ENCODE data around the gene MAP1LC3A.
A peak's percentile ranks its signal among the peaks of the same experiment; 100 is the strongest.

MAP1LC3A gene

DNA sequence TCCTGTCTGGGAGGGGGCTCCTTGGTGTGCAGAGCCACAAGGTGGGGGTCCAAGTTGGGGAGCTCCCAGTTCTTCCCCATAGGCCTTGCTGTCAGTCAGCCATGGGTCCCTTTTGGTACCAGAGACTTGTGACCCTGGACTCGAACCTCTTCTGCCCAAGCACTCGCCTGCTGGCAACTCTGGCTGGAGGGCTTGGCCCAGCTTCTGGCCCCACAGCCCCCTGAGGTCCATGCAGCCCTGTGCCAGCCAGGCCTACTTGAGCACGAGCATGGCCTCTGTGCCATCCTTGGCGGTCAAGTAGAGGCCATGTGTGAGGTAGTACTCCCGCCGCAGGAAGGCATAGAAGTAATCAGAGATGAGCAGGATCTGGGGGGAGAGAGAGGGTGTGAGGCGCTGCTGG, 2.1 kb downstream of the MAP1LC3A start:
- H3K9me3 ChIP-seq (replicated peaks; ENCODE audit: insufficient read depth, low read length): no peaks in the 10 kb centered on the region
- no peak overlapping the region for H3K4me2 ChIP-seq (ENCODE audit: low read depth, low read length)
- no peaks in the 10 kb centered on the region for H3K79me2 ChIP-seq (ENCODE audit: low read length)
- H3K27ac ChIP-seq (ENCODE audit: low read length): no peak overlapping the region
- no peaks in the 10 kb centered on the region for H3F3A ChIP-seq (ENCODE audit: insufficient read depth, low read length)
- TF ChIP-seq EZH2phosphoT487 (IDR thresholded peaks at IDR 0.05; ENCODE audit: low read length): no peak
- TF ChIP-seq, protein P1, sequence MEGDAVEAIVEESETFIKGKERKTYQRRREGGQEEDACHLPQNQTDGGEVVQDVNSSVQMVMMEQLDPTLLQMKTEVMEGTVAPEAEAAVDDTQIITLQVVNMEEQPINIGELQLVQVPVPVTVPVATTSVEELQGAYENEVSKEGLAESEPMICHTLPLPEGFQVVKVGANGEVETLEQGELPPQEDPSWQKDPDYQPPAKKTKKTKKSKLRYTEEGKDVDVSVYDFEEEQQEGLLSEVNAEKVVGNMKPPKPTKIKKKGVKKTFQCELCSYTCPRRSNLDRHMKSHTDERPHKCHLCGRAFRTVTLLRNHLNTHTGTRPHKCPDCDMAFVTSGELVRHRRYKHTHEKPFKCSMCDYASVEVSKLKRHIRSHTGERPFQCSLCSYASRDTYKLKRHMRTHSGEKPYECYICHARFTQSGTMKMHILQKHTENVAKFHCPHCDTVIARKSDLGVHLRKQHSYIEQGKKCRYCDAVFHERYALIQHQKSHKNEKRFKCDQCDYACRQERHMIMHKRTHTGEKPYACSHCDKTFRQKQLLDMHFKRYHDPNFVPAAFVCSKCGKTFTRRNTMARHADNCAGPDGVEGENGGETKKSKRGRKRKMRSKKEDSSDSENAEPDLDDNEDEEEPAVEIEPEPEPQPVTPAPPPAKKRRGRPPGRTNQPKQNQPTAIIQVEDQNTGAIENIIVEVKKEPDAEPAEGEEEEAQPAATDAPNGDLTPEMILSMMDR (IDR thresholded peaks at IDR 0.05; ENCODE audit: low read length): no peak
- no peak for TF ChIP-seq EZH2 (optimal IDR thresholded peaks at IDR 0.05; ENCODE audit: low read depth, low read length)
- H3K9ac ChIP-seq (ENCODE audit: low read length): no peak overlapping the region
- no peaks in the 10 kb centered on the region for H3K9me2 ChIP-seq (replicated peaks; ENCODE audit: insufficient read depth, low read length)
- no peak overlapping the region for H3K4me3 ChIP-seq (ENCODE audit: low read length)
- no peak overlapping the region for H2AFZ ChIP-seq (ENCODE audit: low read length)
- H3K27me3 ChIP-seq (replicated peaks; ENCODE audit: insufficient read depth, low read length): no peaks in the 10 kb centered on the region
- no peaks in the 10 kb centered on the region for H3K4me1 ChIP-seq (ENCODE audit: low read length)
- DNase-seq: no peak
- no peaks in the 10 kb centered on the region for H3K36me3 ChIP-seq (replicated peaks; ENCODE audit: insufficient read depth, low read length)
- H4K20me1 ChIP-seq (ENCODE audit: insufficient read depth, low read length): no peaks in the 10 kb centered on the region

DNA sequence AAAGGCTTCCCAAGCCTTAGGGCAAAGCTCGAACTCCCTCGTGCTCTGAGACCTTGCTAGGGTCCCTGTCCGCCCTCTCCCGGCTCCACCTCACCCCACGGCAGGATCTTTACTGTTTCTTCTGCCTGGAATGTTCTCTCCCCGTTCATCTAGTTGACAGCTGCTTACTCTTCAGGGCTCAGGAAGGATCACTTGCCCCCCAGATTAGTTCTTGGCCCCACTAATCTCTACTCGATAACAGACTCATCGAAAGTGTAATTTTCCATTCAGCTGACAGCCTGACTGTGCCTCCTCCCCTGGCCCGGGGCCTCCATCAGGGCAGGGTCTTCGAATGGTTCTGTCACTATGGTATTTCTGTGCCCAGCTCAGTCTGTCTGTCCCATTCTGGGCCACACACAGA, 3.1 kb downstream of the MAP1LC3A start:
- Histone ChIP-seq H3K9me3 (replicated peaks; ENCODE audit: insufficient read depth, low read length) (no peaks in the 10 kb centered on the region), H3K36me3 (replicated peaks; ENCODE audit: insufficient read depth, low read length) (no peaks in the 10 kb centered on the region), H3K79me2 (ENCODE audit: low read length) (no peaks in the 10 kb centered on the region), H3K4me1 (ENCODE audit: low read length) (no peaks in the 10 kb centered on the region), H3F3A (ENCODE audit: insufficient read depth, low read length) (no peaks in the 10 kb centered on the region), H3K27me3 (replicated peaks; ENCODE audit: insufficient read depth, low read length) (no peaks in the 10 kb centered on the region), H2AFZ (ENCODE audit: low read length) (no peak overlapping the region), H3K9me2 (replicated peaks; ENCODE audit: insufficient read depth, low read length) (no peaks in the 10 kb centered on the region), H4K20me1 (ENCODE audit: insufficient read depth, low read length) (no peaks in the 10 kb centered on the region), H3K4me3 (ENCODE audit: low read length) (no peak overlapping the region), H3K9ac (ENCODE audit: low read length) (no peak overlapping the region), H3K27ac (ENCODE audit: low read length) (no peak overlapping the region), H3K4me2 (ENCODE audit: low read depth, low read length) (no peak overlapping the region)
- TF ChIP-seq EZH2 (optimal IDR thresholded peaks at IDR 0.05; ENCODE audit: low read depth, low read length): no peak
- TF ChIP-seq, protein P1 (IDR thresholded peaks at IDR 0.05; ENCODE audit: low read length): no peak
- TF ChIP-seq EZH2phosphoT487 (IDR thresholded peaks at IDR 0.05; ENCODE audit: low read length): no peak
- no peak for DNase-seq

GRCh38 chr20:34562641-34563040, 4.1 kb downstream of the MAP1LC3A start:
- H2AFZ ChIP-seq (ENCODE audit: low read length): no peak overlapping the region
- H3K9me2 ChIP-seq (replicated peaks; ENCODE audit: insufficient read depth, low read length): no peaks in the 10 kb centered on the region
- no peaks in the 10 kb centered on the region for H3K36me3 ChIP-seq (replicated peaks; ENCODE audit: insufficient read depth, low read length)
- H3K9ac ChIP-seq (ENCODE audit: low read length): no peak overlapping the region
- H3K79me2 ChIP-seq (ENCODE audit: low read length): no peaks in the 10 kb centered on the region
- H3K27ac ChIP-seq (ENCODE audit: low read length): no peak overlapping the region
- H3K4me2 ChIP-seq (ENCODE audit: low read depth, low read length): no peak overlapping the region
- no peaks in the 10 kb centered on the region for H3K9me3 ChIP-seq (replicated peaks; ENCODE audit: insufficient read depth, low read length)
- DNase-seq: peak; percentile 15
- no peaks in the 10 kb centered on the region for H3K4me1 ChIP-seq (ENCODE audit: low read length)
- H4K20me1 ChIP-seq (ENCODE audit: insufficient read depth, low read length): no peaks in the 10 kb centered on the region
- no peak overlapping the region for H3K4me3 ChIP-seq (ENCODE audit: low read length)
- no peaks in the 10 kb centered on the region for H3F3A ChIP-seq (ENCODE audit: insufficient read depth, low read length)
- no peaks in the 10 kb centered on the region for H3K27me3 ChIP-seq (replicated peaks; ENCODE audit: insufficient read depth, low read length)
- TF ChIP-seq EZH2 (optimal IDR thresholded peaks at IDR 0.05; ENCODE audit: low read depth, low read length): no peak
- TF ChIP-seq, protein P1 (IDR thresholded peaks at IDR 0.05; ENCODE audit: low read length): peak; percentile 40
